ENCODE measurements around the gene FAM184B.

DNA sequence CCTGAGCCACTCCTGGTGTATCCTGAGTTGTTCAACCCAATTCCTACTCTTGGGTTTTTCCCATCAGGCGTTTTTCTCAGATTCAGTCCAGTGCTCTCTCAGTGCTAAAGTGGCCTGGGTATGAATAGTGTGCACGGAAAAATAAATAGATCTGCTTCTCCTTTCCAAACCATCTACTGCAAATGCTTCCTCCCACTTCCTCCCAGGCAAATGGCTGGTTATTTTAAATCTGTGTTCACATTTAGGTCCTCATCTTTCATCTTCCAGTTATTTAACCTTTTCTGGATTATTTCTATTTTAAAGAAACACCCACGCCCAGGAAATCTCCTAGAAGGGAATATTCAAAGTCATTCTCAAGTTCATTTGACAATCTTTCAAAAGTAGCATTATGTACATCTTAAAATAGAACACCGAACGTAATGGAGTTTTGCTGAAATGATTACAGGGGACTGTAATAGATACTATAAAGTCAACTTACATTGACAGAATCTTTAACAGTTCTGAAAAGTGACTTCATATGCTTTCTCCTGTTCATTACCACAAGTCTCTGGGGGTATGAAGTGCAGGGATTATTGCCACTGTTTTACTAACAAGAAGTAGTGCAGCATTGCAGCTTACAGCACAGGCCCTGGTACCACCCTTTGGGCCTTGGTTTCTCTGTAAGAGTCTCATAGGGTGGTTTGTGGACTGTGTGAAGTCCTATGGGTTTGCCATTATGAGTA lies 100.7 kb downstream of the FAM184B start:
- TF ChIP-seq SP1 (IDR thresholded peaks at IDR 0.05) (no peak), TARDBP (IDR thresholded peaks at IDR 0.05) (no peak), FOXM1 (IDR thresholded peaks at IDR 0.05; ENCODE audit: borderline replicate concordance) (no peak), ARNT (IDR thresholded peaks at IDR 0.05) (no peak), ELF4 (IDR thresholded peaks at IDR 0.05) (no peak), ZNF384 (IDR thresholded peaks at IDR 0.05) (no peak), NFRKB (IDR thresholded peaks at IDR 0.05) (no peak), FOXA1 (IDR thresholded peaks at IDR 0.05) (no peak), SUZ12 (IDR thresholded peaks at IDR 0.05) (no peak), HDGF (IDR thresholded peaks at IDR 0.05; ENCODE audit: borderline replicate concordance) (no peak), CTBP1 (IDR thresholded peaks at IDR 0.05; ENCODE audit: borderline replicate concordance) (no peak), FOXK2 (IDR thresholded peaks at IDR 0.05) (no peak), BHLHE40 (IDR thresholded peaks at IDR 0.05; ENCODE audit: borderline replicate concordance) (no peak)
- TF ChIP-seq, protein P1, sequence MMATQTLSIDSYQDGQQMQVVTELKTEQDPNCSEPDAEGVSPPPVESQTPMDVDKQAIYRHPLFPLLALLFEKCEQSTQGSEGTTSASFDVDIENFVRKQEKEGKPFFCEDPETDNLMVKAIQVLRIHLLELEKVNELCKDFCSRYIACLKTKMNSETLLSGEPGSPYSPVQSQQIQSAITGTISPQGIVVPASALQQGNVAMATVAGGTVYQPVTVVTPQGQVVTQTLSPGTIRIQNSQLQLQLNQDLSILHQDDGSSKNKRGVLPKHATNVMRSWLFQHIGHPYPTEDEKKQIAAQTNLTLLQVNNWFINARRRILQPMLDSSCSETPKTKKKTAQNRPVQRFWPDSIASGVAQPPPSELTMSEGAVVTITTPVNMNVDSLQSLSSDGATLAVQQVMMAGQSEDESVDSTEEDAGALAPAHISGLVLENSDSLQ (IDR thresholded peaks at IDR 0.05): no peak

Data from HEK293T (cell line).